GM06990 (cell line): ENCODE data around the gene DDX49.
A peak's percentile ranks its signal among the peaks of the same experiment; 100 is the strongest.

ENCODE experiments used
- DNase-seq: peaks from one replicate; pipeline ENCODE4 v3.0.0-alpha.2; 2011; ENCODE audit not compliant: insufficient read length; ENCODE audit errors: extremely low read depth
- H3K27me3 ChIP-seq: replicated peaks from 2 replicates; pipeline ENCODE4 v1.6.0; 2011; ENCODE audit warnings: low read length; ENCODE audit not compliant: control insufficient read depth, insufficient read depth
- H3K36me3 ChIP-seq: 2 replicates; pipeline ENCODE4 v1.5.1; 2011; ENCODE audit warnings: low read length; ENCODE audit not compliant: control insufficient read depth, insufficient read depth
- H3K4me3 ChIP-seq: replicated peaks from 2 replicates; pipeline ENCODE4 v1.5.1; 2011; ENCODE audit warnings: low read depth, mild to moderate bottlenecking, control low read depth, low read length
- CTCF ChIP-seq: IDR thresholded peaks from 2 replicates; pipeline ENCODE4 v1.5.1; 2011; ENCODE audit warnings: low read length, control low read depth, mild to moderate bottlenecking, inconsistent platforms; ENCODE audit not compliant: insufficient read depth, poor library complexity, severe bottlenecking

DDX49 gene

DNA sequence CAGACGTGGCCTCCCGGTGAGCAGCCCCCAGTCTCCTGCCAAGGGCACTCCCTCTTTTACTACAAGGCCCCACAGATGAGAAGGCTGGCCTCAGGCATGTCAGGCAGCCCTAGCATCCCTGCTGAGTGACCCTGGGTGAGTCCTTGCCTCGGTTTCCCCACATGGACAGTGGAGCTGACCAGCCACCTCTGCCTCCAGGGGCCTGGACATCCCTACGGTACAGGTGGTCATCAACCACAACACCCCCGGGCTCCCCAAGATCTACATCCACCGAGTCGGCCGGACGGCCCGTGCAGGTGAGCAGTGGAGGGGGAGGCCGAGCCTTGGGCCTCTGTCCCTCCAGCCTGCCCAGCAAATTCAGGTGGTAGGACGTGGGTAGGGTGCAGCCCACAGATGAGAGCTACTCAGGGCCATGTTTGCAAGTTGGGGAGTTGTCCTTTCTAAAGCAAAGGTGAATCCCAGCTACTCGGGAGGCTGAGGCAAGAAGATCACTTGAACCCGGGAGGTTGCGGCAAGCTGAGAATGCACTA lies 5.2 kb downstream of the DDX49 start:
- DNase-seq = no peak
- H3K4me3 ChIP-seq = no peak overlapping the region
- no peaks in the 10 kb centered on the region for H3K27me3 ChIP-seq
- TF ChIP-seq CTCF = no peak
- H3K36me3 ChIP-seq = peaks cover 38% of the 10 kb centered on the region

DNA sequence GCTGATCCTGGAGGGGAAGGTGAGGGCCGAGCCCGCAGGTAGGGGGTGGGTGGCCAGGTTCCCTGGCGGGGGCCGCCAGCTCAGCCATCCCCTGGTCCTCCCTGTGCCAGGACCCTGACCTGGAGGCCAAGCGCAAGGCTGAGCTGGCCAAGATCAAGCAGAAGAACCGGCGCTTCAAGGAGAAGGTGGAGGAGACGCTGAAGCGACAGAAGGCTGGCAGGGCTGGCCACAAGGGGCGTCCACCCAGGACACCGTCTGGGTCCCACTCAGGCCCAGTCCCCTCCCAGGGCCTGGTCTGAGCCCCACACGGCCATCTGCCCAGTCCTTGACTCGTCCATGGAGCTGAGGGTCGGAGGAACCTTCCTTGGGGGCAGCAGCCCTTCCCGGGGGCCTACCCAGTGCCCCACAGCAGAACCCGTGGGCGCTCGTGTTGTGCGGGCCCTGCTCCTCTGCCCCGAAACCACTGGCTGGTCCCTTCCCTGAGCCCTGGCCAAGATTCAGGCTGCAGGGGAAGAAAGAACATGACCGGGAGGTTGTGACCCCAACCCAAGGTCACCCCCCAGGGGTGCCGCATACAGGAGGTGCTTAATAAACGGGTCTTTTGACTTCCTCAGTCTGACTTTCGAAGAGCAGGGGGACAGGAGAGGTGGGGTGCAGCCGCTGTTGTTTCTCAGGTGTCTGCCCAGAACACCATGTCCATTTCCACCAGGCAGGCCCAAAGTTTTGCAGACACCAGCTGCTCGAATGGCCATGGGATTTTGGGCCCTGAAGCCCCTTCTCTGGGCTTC lies 8.7 kb downstream of the DDX49 start:
- Histone ChIP-seq H3K27me3 (no peaks in the 10 kb centered on the region), H3K36me3 (peaks cover 25% of the 10 kb centered on the region)
- TF ChIP-seq CTCF = no peak

DNA sequence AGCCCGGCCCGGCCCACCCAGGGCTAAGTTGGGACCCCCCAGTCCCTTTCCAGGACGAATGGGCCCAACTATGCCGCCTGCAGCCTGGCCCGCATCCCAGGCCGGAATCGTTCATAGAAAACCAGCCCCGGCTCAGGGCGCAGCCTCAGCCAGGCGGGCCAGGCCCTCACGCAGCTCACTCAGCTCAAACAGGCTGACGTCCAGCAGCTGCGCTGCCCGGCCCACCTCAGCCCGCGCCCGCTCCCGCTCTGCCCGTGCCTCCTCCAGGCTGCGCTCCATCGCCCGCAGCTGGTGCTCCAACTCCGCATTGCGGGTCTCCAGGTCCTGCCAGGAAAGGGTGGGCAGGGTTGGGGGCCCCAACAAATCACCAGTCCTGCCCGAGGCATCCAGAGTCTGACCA lies 9.8 kb downstream of the DDX49 start:
- peaks cover 20% of the 10 kb centered on the region for H3K36me3 ChIP-seq
- DNase-seq = no peak
- no peak for TF ChIP-seq CTCF

More for the DNA sequence above, 8.7 kb downstream of the DDX49 start:
- no peak overlapping the region for H3K4me3 ChIP-seq
- no peak for DNase-seq

DNA sequence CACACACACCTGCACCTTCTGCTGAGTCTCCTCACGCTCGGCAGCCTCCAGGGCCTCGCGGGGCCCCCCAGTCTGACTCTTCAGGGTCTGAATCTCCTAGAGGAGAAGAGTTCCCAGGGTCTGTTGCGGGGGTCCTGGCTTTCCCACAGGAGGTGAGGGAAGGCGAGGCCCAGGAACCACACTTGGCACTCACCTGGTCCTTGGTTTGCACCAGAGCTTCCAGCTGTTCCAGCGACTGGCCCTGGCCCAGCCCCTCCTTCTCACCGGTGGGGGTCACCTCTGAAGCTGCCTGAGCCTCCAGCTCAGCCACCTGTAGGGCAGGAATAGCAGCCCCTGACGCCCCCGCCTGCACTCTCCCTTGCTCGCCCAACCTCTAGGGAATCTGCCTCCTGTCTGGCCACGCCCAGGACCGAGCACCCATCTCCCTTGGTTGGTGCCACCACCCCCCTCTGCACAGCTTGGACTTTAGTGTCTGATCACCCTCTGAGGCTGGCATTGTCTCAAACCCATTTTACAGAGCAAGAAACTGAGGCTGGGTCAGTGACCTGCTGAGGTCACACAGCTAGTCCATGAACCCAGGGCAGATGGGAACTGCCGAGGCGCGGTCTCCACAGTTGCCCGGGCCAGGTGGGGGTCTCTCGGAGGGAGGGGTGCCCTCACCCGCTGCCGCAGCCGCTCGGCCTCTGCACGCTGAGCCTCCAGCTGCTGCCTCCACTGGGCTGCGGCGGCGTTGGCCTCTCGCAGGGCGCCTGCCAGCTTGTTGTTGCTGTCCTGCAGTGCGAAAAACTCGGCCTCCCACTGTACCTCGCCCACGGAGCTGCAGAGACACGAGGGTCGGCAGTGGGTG lies 12.0 kb downstream of the DDX49 start:
- H3K36me3 ChIP-seq = peaks cover 7% of the 10 kb centered on the region
- H3K27me3 ChIP-seq = no peaks in the 10 kb centered on the region
- no peak overlapping the region for H3K4me3 ChIP-seq
- no peak for TF ChIP-seq CTCF
- no peak for DNase-seq

More for the DNA sequence above, 9.8 kb downstream of the DDX49 start:
- no peaks in the 10 kb centered on the region for H3K27me3 ChIP-seq
- no peak overlapping the region for H3K4me3 ChIP-seq

GRCh38 chr19:18932216-18932841 lies 12.8 kb downstream of the DDX49 start:
- no peak for TF ChIP-seq CTCF
- Histone ChIP-seq H3K27me3 (no peaks in the 10 kb centered on the region), H3K36me3 (peaks cover 6% of the 10 kb centered on the region), H3K4me3 (peak overlapping the region; percentile 37)
- peak; percentile 71 for DNase-seq
